Uterus (tissue), 2 donors: Measurements from ENCODE around the gene RAB3B.

ENCODE experiments used
- POLR2A ChIP-seq, 2 donors: fragments of 450-650 bp; IDR thresholded peaks; one replicate each; pipeline ENCODE4 v1.6.1; 2016; ENCODE audit warnings: antibody characterized with exemption in 2 of 2, mild to moderate bottlenecking in 1 of 2, moderate library complexity in 1 of 2
- TF ChIP-seq, protein P1 (sequence below), 4 experiments: fragments of 200-600 bp in 2 of 4; fragments of 450-650 bp in 2 of 4; sonication (generic) in 2 of 4; IDR thresholded peaks; one replicate each; pipeline ENCODE4 v1.5.1; 2016 to 2019; ENCODE audit warnings: antibody characterized with exemption in 4 of 4, mild to moderate bottlenecking in 2 of 4, moderate library complexity in 1 of 4

- TF ChIP-seq, protein P1, sequence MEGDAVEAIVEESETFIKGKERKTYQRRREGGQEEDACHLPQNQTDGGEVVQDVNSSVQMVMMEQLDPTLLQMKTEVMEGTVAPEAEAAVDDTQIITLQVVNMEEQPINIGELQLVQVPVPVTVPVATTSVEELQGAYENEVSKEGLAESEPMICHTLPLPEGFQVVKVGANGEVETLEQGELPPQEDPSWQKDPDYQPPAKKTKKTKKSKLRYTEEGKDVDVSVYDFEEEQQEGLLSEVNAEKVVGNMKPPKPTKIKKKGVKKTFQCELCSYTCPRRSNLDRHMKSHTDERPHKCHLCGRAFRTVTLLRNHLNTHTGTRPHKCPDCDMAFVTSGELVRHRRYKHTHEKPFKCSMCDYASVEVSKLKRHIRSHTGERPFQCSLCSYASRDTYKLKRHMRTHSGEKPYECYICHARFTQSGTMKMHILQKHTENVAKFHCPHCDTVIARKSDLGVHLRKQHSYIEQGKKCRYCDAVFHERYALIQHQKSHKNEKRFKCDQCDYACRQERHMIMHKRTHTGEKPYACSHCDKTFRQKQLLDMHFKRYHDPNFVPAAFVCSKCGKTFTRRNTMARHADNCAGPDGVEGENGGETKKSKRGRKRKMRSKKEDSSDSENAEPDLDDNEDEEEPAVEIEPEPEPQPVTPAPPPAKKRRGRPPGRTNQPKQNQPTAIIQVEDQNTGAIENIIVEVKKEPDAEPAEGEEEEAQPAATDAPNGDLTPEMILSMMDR (IDR thresholded peaks at IDR 0.05): no peak
- TF ChIP-seq POLR2A (IDR thresholded peaks at IDR 0.05): no peak
Measured at GRCh38 chr1:51910221-51911000, 80.1 kb downstream of the RAB3B start.
